GM18502 (cell line): ENCODE data around the gene NDUFC1.

Source experiments
- ATAC-seq: cut with Tn5 transposase; IDR thresholded peaks from one replicate; pipeline ENCODE4 v1.9.1; 2021; ENCODE audit warnings: mild to moderate bottlenecking; ENCODE audit not compliant: unreplicated experiment, poor library complexity

Gene NDUFC1

DNA sequence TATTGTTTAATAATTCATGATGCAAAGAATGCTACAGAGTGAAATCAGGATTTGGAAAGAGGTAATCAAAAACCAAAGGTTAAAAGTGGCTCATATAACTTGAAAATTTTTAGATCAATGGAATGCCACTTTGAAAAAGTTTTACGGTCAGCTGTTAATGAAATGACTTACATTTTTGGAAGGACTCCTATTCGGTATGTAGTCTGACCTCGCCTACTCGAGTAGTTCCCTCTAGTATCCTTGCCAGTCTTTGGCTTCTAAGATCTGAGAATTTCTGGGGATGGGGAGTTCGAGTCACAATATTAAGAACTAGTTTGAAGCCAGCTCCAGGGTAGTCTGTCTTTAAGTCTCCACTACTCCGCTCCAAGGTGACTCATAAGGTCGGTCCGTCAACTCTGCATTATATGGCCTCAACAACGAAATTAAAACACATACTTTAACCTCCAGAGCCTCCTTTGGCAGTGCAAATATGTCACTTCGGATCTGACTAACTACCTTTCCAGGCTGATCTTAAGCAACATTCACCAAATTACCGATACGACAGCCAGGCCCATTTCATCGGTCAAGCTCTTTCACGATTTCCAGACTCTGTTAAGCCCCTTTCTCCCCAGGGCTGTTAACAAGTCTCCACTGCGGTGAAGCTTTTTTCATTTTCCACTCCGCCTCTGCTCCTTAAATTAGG is 1.7 kb downstream of the NDUFC1 start:
- ATAC-seq, result peak; percentile 6

DNA sequence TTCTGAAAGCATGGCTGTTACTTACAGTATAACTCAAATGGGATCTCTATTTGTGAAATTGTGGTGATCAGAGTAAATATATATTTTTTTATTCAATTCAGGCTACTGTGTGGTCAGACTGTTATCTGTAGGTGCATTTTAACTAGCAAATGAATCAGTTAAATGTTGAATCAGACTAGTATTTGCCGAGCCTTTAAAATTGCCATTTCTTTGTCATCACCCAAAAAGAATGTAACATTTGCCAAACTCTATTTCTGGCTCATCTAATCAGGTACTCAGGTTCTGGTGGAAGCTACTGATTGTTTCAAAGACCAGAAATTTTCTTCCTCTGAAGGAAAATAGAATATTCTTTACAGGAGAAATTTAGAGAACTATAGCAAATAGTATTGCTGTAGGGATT is 2.7 kb downstream of the NDUFC1 start:
- no peak for ATAC-seq

DNA sequence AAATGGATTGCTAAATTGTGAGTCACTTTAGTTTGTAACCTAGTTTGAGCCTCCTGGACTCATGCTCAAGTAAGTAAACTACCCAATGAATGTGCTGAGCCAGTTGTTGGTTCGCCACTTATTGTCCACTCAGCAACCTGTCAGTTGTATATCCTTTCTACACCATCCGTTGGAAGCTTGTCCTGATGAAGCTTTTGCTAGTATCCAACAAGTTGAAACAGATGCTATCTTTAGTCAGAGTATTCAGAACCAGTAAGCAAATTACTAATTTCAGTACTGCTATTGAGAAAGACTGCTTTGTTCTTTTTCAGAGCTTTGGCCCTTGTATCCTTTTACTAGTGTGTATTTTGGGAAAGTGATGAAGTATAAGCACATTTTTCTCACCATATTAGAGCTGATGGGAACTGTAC is 5.3 kb downstream of the NDUFC1 start:
- ATAC-seq, result peak; percentile 13

DNA sequence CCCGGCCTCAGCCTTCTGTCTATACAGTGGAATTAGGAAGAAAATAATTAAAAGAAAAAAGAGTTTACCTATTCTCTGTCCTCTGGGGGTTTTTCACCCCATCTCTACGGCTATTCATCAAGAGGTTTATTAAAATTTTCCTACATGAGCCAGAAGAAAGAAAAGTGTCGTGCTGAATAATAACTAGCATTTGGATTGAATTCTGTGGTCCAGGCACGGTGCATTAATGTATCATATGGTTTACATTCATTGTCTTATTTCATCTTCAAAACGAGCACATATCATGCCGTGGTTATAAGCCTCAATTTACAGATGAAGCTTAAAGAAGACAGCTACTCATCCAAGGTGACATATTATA is 6.4 kb downstream of the NDUFC1 start:
- no peak for ATAC-seq

DNA sequence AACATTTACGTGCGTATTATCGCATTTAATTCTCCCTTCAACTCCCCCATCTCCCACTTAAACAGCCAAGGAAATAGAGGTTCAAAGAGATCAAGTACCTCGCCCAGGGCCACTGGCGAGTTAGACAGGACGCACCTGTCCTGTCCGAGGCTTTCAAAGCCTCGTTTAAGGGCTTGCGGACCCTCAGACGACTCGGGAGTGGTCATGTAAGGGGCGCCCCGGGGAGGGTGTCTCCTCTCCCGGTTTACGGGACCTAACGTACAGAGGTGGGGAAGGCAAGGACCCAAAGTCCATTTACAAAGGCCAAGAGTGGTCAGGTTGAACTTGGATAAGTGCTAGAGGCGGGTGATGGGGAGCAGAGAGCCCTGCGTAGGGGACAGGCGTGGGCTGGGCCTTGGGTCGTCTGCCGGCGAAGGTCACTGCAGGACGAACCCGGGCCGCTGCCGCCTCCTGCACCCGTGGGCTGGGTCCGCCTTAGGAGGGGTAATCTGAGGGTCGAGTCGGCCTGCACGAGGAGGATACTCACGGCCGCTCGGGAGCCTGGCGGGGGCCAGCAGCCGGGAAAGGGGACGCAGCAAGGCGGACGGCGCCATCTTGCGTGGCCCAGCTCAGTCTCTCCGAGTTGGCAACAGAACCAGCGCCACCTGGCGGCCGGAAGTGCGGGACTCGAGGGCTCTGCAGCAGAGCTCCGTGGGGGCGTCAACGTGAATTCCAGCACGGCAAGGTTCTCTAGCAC is 6.9 kb downstream of the NDUFC1 start:
- peak; percentile 91 for ATAC-seq

DNA sequence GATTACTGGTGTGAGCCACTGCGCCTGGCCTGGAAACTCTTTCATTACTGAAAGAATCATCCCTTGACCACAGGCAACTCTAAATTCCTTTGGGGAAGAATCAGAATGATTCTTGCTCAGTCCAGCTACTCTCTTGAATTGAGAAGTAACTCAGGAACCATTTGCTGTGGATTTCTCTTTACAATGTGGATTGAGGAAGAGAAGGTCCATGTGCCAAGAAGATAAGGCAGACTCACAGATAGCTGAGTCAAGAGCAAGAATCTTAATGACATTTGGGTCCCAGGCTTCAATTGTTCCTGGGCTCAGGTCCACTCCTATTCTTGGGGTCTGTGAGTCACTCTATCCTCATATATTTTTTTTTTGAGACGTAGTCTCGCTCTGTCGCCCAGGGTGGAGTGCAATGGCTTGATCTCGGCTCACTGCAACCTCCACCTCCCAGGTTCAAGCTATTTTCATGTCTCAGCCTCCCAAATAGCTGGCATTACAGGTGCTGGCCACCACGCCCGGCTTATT is 16.0 kb downstream of the NDUFC1 start:
- ATAC-seq, result no peak

DNA sequence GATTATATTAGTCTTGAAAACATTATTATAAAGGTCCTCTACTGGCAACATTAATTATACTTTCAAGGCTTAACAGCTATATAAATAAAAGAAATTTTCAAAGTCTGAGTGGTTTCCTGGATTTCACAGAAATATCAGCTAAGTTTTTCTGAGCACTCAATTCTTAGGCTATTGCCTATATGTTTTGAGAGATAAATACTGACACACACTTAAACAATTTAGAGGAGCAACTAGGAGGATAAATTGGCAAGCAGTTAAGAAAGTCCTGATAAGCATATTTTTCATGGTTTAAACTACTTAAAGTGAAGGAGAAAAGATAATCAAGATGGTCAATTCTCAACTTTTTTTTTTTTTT is 19.6 kb downstream of the NDUFC1 start:
- no peak for ATAC-seq

DNA sequence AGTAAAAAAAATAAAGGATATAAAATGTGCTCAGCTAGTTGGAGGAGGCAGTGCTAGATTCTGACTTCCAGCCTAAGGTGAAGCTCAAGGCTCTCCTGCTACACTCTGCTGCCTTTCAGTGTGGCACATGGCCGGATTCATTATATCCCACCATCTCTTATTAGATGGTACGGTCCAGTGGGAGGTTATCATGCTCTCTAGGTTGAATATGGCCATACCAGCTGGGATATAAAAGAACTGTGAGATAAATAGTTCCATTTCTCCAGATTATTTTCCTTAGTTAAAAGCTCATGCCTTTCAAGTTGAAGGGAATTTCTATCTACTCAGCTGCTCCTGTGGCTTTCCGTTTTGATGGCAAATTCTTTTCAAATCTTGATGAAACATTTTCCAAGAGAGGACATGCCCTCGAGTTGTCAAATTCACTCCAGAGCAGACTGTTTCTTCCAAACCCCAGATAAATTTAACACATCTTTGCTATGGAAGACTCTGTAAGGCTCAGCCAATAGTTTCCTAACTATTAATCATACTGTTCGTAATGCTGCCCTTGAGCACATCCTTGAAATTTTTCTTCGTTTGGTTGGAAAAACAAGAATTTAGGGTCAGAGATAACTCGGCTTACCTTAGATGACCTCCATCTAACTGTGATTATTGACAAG is 20.1 kb downstream of the NDUFC1 start:
- ATAC-seq, result no peak

DNA sequence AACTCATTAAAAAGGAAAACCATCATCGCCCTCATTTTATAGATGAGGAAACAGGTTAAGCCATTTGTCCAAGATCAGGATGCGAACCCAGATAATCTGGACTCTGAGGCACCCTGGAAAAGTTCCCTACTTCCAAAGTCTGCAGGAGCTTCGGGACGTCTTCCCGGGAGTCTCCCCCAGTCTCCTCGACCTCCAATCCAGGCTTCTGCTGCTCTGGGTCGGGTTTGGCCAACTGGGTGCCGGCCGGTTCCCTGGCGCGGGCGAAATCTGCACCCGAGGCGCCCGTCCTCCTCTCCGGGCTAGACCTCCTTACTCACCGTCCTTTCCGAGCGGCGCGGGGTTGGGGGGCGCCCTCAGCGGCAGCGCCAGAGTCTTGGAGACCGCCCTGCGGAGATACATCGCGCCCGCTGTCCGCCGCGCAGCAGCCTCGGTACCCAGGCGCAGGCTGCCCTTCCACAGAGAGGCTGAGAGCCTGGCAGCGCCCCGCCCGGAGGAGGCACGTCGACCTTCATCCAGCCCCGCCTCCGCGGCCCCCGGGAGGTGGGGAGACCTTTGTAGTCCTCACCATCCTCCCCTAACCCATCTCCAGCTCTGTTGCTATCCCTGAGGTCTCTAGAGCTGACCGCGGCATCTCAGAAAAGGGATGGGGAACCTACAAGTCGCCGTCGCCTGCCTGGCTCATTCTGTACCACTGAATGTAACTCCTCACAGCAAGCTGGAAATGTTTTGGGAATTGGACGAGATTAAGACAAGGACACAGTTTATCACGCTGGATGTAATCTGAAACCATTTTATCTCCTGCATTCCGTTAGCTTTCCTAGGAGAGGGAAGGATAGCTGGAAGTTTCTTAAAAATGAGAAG is 22.3 kb downstream of the NDUFC1 start, which contains the start of gene MGARP:
Gene MGARP, minus strand, starts transcription at position 466 of the 861 bp plus-strand sequence. Its CDS starts 67 bp downstream, at position 399.
- peak; percentile 55 for ATAC-seq

DNA sequence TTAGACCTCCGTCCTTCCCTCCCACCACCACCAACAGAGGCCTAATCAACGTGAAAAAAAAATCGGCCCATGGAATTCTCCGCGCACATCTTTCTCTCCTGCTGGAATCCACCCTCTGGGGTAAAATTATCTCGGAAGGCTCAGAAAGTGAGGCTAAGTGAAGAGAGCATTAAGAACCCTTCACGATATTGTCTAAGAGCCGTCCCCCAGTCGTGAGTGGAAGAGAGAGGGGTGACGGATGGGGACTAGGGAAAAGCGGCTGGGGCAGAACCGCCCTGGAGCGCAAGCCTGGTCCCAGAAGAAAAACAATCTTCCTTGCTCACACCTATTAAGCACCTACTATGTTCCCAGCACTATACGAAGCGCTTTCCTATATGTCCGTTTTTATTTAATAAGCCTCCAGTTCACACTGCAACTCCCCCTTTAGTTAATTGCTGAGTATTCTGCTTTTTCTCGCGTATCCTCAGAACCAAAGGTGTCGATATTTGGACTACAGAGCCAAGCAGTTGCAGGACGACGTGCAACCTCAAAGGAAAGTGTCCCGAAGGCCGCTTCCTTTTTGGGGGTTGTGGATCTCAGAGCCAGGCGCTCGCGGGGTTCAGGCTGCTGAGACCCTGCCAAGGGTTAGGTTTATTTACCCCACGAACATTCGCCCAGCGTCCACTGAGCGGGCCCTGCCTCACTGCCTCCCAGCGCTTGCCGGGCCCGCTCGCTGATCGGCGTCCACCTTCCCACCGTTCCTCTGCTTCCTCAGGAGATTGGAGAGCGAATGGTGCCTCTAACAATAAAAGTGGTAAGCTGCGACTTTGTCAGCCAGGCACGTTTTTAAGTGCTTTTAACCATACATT is 23.1 kb downstream of the NDUFC1 start:
- ATAC-seq, result no peak

DNA sequence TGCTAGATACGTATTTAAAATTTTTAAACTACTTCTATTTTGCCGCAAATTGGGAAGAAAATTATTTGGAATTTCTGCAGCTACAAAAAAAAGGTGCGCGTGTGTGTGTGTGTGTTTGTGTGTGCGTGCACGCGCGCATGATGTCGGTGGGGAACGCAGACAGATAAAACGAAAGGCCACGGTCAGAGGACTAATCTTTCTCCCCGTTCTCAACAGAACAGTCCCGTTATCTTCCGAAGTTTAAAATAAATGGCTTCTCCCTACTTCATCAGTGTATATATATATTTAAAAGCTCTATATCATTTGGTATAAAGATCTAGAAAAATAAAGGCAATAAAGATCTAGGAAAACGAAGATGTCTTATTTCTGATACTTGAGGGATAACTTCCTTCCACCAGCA is 23.8 kb downstream of the NDUFC1 start:
- no peak for ATAC-seq

DNA sequence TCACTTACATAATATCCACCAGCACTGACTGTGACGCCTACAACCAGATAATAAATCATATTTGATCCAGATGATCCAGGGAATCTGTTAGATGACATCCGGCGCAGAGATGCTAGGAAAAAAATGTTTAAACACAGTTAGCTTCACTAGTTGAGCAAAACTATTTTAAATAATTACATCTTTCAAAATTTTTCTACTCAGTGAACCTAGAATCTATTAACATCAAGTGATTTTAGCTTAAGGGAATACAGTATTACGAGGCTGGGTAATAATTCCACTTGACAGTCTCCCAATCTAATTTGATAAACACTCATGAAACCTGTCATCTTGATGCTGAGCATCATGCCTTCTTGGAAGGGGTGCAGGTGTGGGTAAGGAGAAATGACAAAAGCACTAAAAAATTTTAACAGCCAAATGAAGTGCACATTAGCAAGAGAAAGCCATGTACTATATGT is 27.0 kb downstream of the NDUFC1 start:
- ATAC-seq, result no peak

DNA sequence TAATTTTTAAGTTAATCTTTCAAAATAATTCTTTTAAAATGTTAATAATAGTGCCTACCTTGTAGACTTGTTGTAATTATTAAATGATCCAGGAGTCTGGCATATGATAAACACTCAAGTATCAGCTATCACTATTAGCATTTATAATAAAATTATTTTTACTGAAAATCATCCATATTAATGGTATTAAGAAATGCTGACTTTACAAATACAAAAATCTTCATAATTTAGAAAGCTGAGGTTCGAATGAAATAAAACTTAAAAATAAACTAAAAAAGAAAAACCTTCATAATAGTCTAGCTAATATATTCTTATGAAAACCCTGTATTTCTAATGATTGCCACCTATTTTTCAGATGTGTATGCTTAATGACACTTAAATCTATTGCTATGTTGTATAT is 27.5 kb downstream of the NDUFC1 start:
- no peak for ATAC-seq

DNA sequence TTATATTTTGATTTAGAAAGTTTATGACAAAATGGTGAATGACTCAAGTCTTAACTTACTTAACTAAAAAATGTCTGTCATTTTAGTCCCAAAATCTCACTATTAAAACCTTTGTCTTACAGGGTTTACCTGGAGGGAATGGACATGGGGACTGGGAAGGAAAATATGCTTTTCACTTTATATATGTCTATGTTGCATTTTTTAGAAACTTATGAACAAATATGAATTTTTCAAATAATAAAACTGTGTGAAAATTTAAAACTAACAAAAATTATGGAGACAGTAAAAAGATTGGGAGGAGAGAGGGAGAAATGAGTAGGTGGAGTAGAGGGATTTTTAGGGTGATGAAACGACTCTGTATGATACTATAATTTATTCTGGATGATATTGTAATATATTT is 28.4 kb downstream of the NDUFC1 start:
- ATAC-seq, result no peak

DNA sequence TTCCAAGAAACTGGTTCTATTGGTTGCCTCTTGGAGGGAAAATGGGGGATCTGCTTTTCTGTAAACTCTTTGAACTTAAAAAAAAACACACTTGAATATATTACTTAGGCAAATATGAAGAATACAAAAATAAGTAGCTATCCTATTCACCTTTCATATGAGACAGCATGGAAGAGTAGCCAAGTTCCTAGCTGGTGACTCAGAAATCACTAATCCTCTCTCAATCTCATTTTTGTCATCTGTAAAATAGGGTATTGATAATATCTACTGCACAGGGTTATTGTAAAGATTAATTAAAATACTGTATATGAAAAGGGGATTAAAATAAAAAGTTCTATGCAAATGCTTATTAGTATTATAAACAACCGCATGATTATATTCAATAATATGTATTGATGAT is 35.0 kb downstream of the NDUFC1 start:
- ATAC-seq, result no peak

DNA sequence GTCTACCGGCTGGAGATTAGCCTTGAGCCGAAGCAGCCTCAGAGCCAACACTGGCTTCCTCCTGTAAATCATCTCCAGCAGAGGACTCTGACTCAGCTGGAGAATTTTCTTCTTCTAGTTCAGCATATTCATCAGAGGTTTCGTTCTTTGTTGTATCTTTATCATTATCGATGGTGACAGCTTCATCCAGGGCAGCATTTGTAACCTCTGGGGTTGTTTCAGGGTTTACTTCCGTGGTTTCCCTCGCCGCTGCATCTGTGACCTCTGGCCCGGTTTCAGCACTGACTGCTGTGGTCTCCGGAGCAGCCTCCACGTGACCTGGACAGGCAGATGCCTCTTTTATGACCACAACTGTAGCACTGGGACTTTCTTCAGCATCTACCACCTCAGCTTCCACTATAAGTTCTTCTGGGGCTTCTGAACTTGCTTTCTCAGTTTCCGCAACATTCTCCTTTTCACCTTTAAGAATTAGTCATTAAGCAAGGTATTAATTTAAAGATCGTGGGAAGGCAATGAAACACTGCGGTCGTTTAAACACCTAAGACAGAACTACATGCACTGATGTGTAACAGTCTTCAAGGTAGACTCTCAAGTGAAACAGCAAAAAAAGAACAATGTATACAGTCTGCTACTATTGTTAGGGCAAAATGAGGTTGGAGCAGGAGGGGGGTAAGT is 35.6 kb downstream of the NDUFC1 start:
- ATAC-seq, result peak; percentile 97

DNA sequence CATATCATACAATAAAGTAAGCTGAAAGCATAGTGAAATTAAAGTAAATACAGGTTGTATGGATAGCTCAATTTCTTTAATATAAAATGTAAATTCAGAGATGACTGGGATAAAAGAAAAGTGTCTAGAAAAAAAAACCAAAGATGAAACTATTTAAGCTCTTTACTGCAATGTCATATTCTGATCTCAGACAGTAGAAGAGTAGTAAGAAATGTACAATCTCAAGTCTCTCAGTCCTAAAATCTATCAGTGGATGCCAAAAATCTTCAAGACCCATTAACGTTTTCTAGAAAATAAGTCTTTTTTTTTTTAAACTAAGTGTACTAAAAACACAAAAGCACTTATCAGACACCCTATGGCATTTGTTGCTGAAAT is 36.1 kb downstream of the NDUFC1 start:
- no peak for ATAC-seq

DNA sequence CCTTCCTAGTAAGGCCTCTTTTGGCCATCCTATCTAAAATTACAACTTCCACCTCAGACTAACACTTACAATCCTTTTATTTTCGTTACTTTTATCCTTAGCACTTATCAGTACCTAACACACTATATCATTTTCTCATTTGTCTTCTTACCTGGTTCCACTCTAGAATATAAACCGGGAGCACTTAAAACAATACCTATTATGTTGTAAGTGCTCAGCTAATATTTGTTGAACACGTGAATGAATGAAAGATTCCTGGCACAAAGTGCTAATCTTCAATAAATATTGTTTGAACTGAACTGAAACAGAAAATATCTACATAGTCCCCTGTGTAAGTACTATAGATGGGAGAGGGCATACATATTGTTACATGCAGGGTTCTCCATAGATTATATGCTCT is 36.6 kb downstream of the NDUFC1 start:
- no peak for ATAC-seq

DNA sequence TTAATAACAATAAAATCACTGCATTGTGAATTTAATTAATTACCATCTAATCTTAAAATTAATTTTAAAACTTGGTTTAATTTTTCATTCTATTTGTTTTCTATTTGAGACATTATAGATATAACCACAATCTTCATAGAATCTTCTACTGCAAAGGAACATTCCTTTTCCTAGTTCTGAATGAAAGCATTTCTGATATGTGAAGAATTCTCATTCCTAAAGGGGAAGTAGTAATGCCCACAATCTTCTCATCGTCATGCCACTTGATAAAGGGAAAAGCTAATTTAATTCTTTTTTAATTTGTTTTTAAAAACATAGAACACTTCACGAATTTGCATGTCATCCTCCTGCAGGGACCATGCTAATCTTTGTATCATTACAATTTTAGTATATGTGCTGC is 45.9 kb downstream of the NDUFC1 start:
- ATAC-seq, result no peak
